Smooth muscle cell (in vitro differentiated cells): Measurements from ENCODE around the gene CELF2. TPM values are rescaled to one million over a fixed set of nuclear protein-coding genes. Genes with fewer than 3 reads are reported as not detected.

Source experiments
- DNase-seq: peaks from one replicate; lab custom pipeline; 2025; ENCODE audit not compliant: unreplicated experiment; lab: John Stamatoyannopoulos, UW
- H2AFZ ChIP-seq: fragments of 200-600 bp; sonication (generic); 2 replicates; pipeline ENCODE4 v1.6.0; 2016; ENCODE audit warnings: antibody characterized with exemption, low read depth, mild to moderate bottlenecking
- H3F3A ChIP-seq: fragments of 200-600 bp; sonication (generic); 2 replicates; pipeline ENCODE4 v1.6.0; 2017; ENCODE audit warnings: antibody characterized with exemption, low read depth
- H3K27ac ChIP-seq: fragments of 200-600 bp; sonication (generic); 2 replicates; pipeline ENCODE4 v1.5.1; 2016; ENCODE audit warnings: low read depth, mild to moderate bottlenecking
- H3K27me3 ChIP-seq: fragments of 200-600 bp; sonication (generic); 2 replicates; pipeline ENCODE4 v1.6.1; 2016; ENCODE audit warnings: low read depth, mild to moderate bottlenecking
- H3K36me3 ChIP-seq: fragments of 200-600 bp; sonication (generic); 2 replicates; pipeline ENCODE4 v1.5.1; 2016; ENCODE audit warnings: low read depth
- H3K4me1 ChIP-seq: fragments of 200-600 bp; sonication (generic); 2 replicates; pipeline ENCODE4 v1.5.1; 2016; ENCODE audit warnings: low read depth
- H3K4me2 ChIP-seq: fragments of 200-600 bp; sonication (generic); 2 replicates; pipeline ENCODE4 v1.6.0; 2016; ENCODE audit warnings: mild to moderate bottlenecking
- H3K4me3 ChIP-seq: fragments of 200-600 bp; sonication (generic); 2 replicates; pipeline ENCODE4 v1.5.1; 2016; ENCODE audit warnings: mild to moderate bottlenecking
- H3K79me2 ChIP-seq: fragments of 200-600 bp; sonication (generic); 2 replicates; pipeline ENCODE4 v1.6.0; 2016; ENCODE audit warnings: low read depth, mild to moderate bottlenecking
- H3K9ac ChIP-seq: fragments of 200-600 bp; sonication (generic); 2 replicates; pipeline ENCODE4 v1.6.0; 2016; ENCODE audit warnings: low read depth
- H3K9me3 ChIP-seq: fragments of 200-600 bp; sonication (generic); replicated peaks from 2 replicates; pipeline ENCODE4 v1.5.1; 2016; ENCODE audit warnings: low read depth
- H4K20me1 ChIP-seq: fragments of 200-600 bp; sonication (generic); 2 replicates; pipeline ENCODE4 v1.6.0; 2016; ENCODE audit warnings: low read depth
- CTCF ChIP-seq: fragments of 200-600 bp; sonication (generic); IDR thresholded peaks from 2 replicates; pipeline ENCODE4 v1.5.1; 2017; ENCODE audit warnings: borderline replicate concordance, mild to moderate bottlenecking, antibody characterized with exemption; ENCODE audit not compliant: insufficient read depth, poor library complexity, severe bottlenecking
- WGBS: methylation state at CpG from one replicate; pipeline ENCODE4 v1.1.7; 2016; ENCODE audit warnings: low lambda C conversion rate; 5-methylcytosine and 5-hydroxymethylcytosine counted together
- polyA plus RNA-seq: library from polyadenylated mRNA; unstranded; fragments of >200 nt; fragmentation: Nextera tagmentation; extraction: Ambion mirVana; gene quantifications from 2 replicates; pipeline ENCODE4 v1.2.1, GENCODE V29; 2016
- total RNA-seq: library from RNA; depleted of rRNA; stranded (reverse); fragments of >200 nt; gene quantifications from 2 replicates; pipeline ENCODE4 v1.2.3, GENCODE V29; 2014

The CELF2 gene
- total and polyA plus RNA-seq, 2 experiments from 2014 or later = 3.0 to 4.7 TPM

GRCh38 chr10:11135709-11136108 is 118.0 kb downstream of the CELF2 start:
- H2AFZ ChIP-seq = no peak overlapping the region
- 94% methylated on average over 2 of the region's 2 CpGs for WGBS
- H3K36me3 ChIP-seq = no peaks in the 10 kb centered on the region
- no peaks in the 10 kb centered on the region for H3K79me2 ChIP-seq
- H3K4me1 ChIP-seq = peaks cover 6% of the 10 kb centered on the region
- H3K9me3 ChIP-seq = no peaks in the 10 kb centered on the region
- no peak overlapping the region for H3K9ac ChIP-seq
- no peak for TF ChIP-seq CTCF
- no peak for DNase-seq
- no peak overlapping the region for H3K27ac ChIP-seq
- H3K27me3 ChIP-seq = peaks cover 7% of the 10 kb centered on the region
- no peak overlapping the region for H3K4me2 ChIP-seq
- H3K4me3 ChIP-seq = no peak overlapping the region
- no peaks in the 10 kb centered on the region for H4K20me1 ChIP-seq
- H3F3A ChIP-seq = no peaks in the 10 kb centered on the region

GRCh38 chr10:11138314-11139033 is 120.8 kb downstream of the CELF2 start:
- H4K20me1 ChIP-seq = no peaks in the 10 kb centered on the region
- 70% methylated on average over 9 of the region's 9 CpGs for WGBS
- no peaks in the 10 kb centered on the region for H3K36me3 ChIP-seq
- no peak overlapping the region for H2AFZ ChIP-seq
- TF ChIP-seq CTCF = no peak
- no peaks in the 10 kb centered on the region for H3K9me3 ChIP-seq
- DNase-seq = no peak
- peaks cover 6% of the 10 kb centered on the region for H3K4me1 ChIP-seq
- no peak overlapping the region for H3K4me2 ChIP-seq
- no peak overlapping the region for H3K9ac ChIP-seq
- peaks cover 7% of the 10 kb centered on the region for H3K27me3 ChIP-seq
- H3K27ac ChIP-seq = no peak overlapping the region
- no peak overlapping the region for H3K4me3 ChIP-seq
- H3K79me2 ChIP-seq = no peaks in the 10 kb centered on the region
- H3F3A ChIP-seq = no peaks in the 10 kb centered on the region

GRCh38 chr10:11140963-11141362 is 123.3 kb downstream of the CELF2 start:
- TF ChIP-seq CTCF = no peak
- DNase-seq = no peak
- Histone ChIP-seq H3F3A (no peaks in the 10 kb centered on the region), H3K4me2 (no peak overlapping the region), H3K27ac (no peak overlapping the region), H2AFZ (no peak overlapping the region), H3K4me3 (no peak overlapping the region), H3K79me2 (no peaks in the 10 kb centered on the region), H3K36me3 (no peaks in the 10 kb centered on the region), H3K4me1 (no peaks in the 10 kb centered on the region), H4K20me1 (no peaks in the 10 kb centered on the region), H3K27me3 (no peaks in the 10 kb centered on the region), H3K9ac (no peak overlapping the region), H3K9me3 (no peaks in the 10 kb centered on the region)
- WGBS = 90% methylated on average over 6 of the region's 6 CpGs

GRCh38 chr10:11141571-11142091 is 124.0 kb downstream of the CELF2 start:
- H3K4me2 ChIP-seq = no peak overlapping the region
- H3K36me3 ChIP-seq = no peaks in the 10 kb centered on the region
- no peak overlapping the region for H3K4me3 ChIP-seq
- no peak for DNase-seq
- H3K9ac ChIP-seq = no peak overlapping the region
- no peaks in the 10 kb centered on the region for H4K20me1 ChIP-seq
- H3F3A ChIP-seq = no peaks in the 10 kb centered on the region
- no peaks in the 10 kb centered on the region for H3K27me3 ChIP-seq
- H2AFZ ChIP-seq = no peak overlapping the region
- H3K4me1 ChIP-seq = no peaks in the 10 kb centered on the region
- H3K9me3 ChIP-seq = no peaks in the 10 kb centered on the region
- 82% methylated on average over 3 of the region's 3 CpGs for WGBS
- no peak overlapping the region for H3K27ac ChIP-seq
- no peak for TF ChIP-seq CTCF
- no peaks in the 10 kb centered on the region for H3K79me2 ChIP-seq
